ENCODE measurements around the gene ACTG1. TPM values are rescaled to one million over a fixed set of nuclear protein-coding genes. Genes with fewer than 3 reads are reported as not detected.

ACTG1 gene
- total and polyA plus RNA-seq, 11 donors = 149 to 1,653 (median 423) TPM

- peak; percentile 53 to 79 (median 69) for ATAC-seq
- H3K27ac ChIP-seq = peak overlapping the region in 1 of 12 donors; percentile 46
These were observed 42.2 kb downstream of the ACTG1 start for GRCh38 chr17:81470270-81470943.

GRCh38 chr17:81469266-81469665, 43.3 kb downstream of the ACTG1 start:
- peaks cover 0 to 5% (median 0%) of the 10 kb centered on the region in 12 donors for H3K4me1 ChIP-seq
- H3K27ac ChIP-seq = no peak overlapping the region
- no peak for TF ChIP-seq POLR2A (IDR thresholded peaks at IDR 0.05)
- no peak for TF ChIP-seq CTCF (IDR thresholded peaks at IDR 0.05)
- H3K4me3 ChIP-seq = no peak overlapping the region
- intact Hi-C loops (cut with DNase I) = no loop called here
- DNase-seq (no peak), ATAC-seq (no peak)
- 90 to 95% (median 93%) methylated on average over 11 to 13 of the region's 13 CpGs for WGBS, 4 donors
- peaks cover 0 to 2% (median 0%) of the 10 kb centered on the region in 9 donors for H3K36me3 ChIP-seq
- no peaks in the 10 kb centered on the region for H3K27me3 ChIP-seq
- H3K9me3 ChIP-seq = no peaks in the 10 kb centered on the region

More at GRCh38 chr17:81470270-81470943, 42.2 kb downstream of the ACTG1 start:
- peak in 1 of 5 donors; percentile 69 for DNase-seq
- Histone ChIP-seq H3K4me3 (no peak overlapping the region), H3K27me3 (no peaks in the 10 kb centered on the region), H3K36me3 (no peaks in the 10 kb centered on the region), H3K9me3 (no peaks in the 10 kb centered on the region), H3K4me1 (peaks cover 0 to 5% (median 0%) of the 10 kb centered on the region in 12 donors)
- TF ChIP-seq CTCF (IDR thresholded peaks at IDR 0.05) (no peak), POLR2A (IDR thresholded peaks at IDR 0.05) (no peak)
- 71 to 84% (median 75%) methylated on average over 9 of the region's 9 CpGs for WGBS, 4 donors
- intact Hi-C loops (cut with DNase I) = loop anchor here in 2 of 10 donors (5.0 to 10.0 kb wide), 3 partner anchors 33 to 64 kb away; no protein-coding TSS in a partner anchor

- peaks cover 0 to 5% (median 0%) of the 10 kb centered on the region in 12 donors for H3K4me1 ChIP-seq
- no peaks in the 10 kb centered on the region for H3K9me3 ChIP-seq
- no peaks in the 10 kb centered on the region for H3K27me3 ChIP-seq
- peaks cover 0 to 7% (median 0%) of the 10 kb centered on the region in 9 donors for H3K36me3 ChIP-seq
- no peak overlapping the region for H3K4me3 ChIP-seq
- TF ChIP-seq POLR2A (IDR thresholded peaks at IDR 0.05) = no peak
- TF ChIP-seq CTCF (IDR thresholded peaks at IDR 0.05) = no peak
- 88 to 89% (median 88%) methylated on average over 17 to 18 of the region's 18 CpGs for WGBS, 4 donors
- DNase-seq (no peak), ATAC-seq (no peak)
- intact Hi-C loops (cut with DNase I) = no loop called here
- no peak overlapping the region for H3K27ac ChIP-seq
These were observed 43.9 kb downstream of the ACTG1 start for GRCh38 chr17:81468770-81469121.

- H3K9me3 ChIP-seq = no peaks in the 10 kb centered on the region
- DNase-seq (no peak), ATAC-seq (no peak)
- H3K4me3 ChIP-seq = no peak overlapping the region
- H3K27me3 ChIP-seq = no peaks in the 10 kb centered on the region
- TF ChIP-seq POLR2A (IDR thresholded peaks at IDR 0.05) = no peak
- no peak for TF ChIP-seq CTCF (IDR thresholded peaks at IDR 0.05)
- no peak overlapping the region for H3K27ac ChIP-seq
- 85 to 92% (median 89%) methylated on average over 18 of the region's 18 CpGs for WGBS, 4 donors
- H3K4me1 ChIP-seq = peaks cover 0 to 5% (median 0%) of the 10 kb centered on the region in 12 donors
- intact Hi-C loops (cut with DNase I) = no loop called here
- H3K36me3 ChIP-seq = peaks cover 0 to 11% (median 1%) of the 10 kb centered on the region in 9 donors
These were observed 44.4 kb downstream of the ACTG1 start for GRCh38 chr17:81468111-81468769.
